ENCODE measurements around the gene SYNJ2.

SYNJ2 gene

GRCh38 chr6:158040804-158041347, 59.2 kb downstream of the SYNJ2 start:
- no peak for DNase-seq
- H3K4me1 Mint-ChIP-seq (ENCODE audit: low read depth in 2 of 2): peaks cover 5 to 7% of the 10 kb centered on the region in 2 donors
- H3K9me3 Mint-ChIP-seq: peaks cover 0 to 5% of the 10 kb centered on the region in 2 donors
- H3K4me3 Mint-ChIP-seq: no peak overlapping the region
- peaks cover 20% of the 10 kb centered on the region for H3K36me3 Mint-ChIP-seq (ENCODE audit: insufficient read depth)
- H3K27ac Mint-ChIP-seq: no peak overlapping the region
- no peaks in the 10 kb centered on the region for H3K27me3 Mint-ChIP-seq
- ATAC-seq (replicated peaks): no peak

GRCh38 chr6:158041370-158041769, 59.7 kb downstream of the SYNJ2 start:
- Mint-ChIP-seq H3K4me1 (ENCODE audit: low read depth in 2 of 2) (peaks cover 5 to 8% of the 10 kb centered on the region in 2 donors), H3K9me3 (peaks cover 0 to under 1% of the 10 kb centered on the region in 2 donors), H3K36me3 (ENCODE audit: insufficient read depth) (peaks cover 23% of the 10 kb centered on the region), H3K27me3 (no peaks in the 10 kb centered on the region), H3K4me3 (no peak overlapping the region), H3K27ac (no peak overlapping the region)
- no peak for DNase-seq
- no peak for ATAC-seq (replicated peaks)

GRCh38 chr6:158041788-158042187, 60.1 kb downstream of the SYNJ2 start:
- Mint-ChIP-seq H3K9me3 (no peaks in the 10 kb centered on the region), H3K36me3 (ENCODE audit: insufficient read depth) (peaks cover 23% of the 10 kb centered on the region), H3K4me3 (no peak overlapping the region), H3K4me1 (ENCODE audit: low read depth in 2 of 2) (peaks cover 10 to 11% of the 10 kb centered on the region in 2 donors), H3K27me3 (no peaks in the 10 kb centered on the region), H3K27ac (no peak overlapping the region)
- DNase-seq: no peak
- ATAC-seq (replicated peaks): no peak

- H3K36me3 Mint-ChIP-seq (ENCODE audit: insufficient read depth): peaks cover 21% of the 10 kb centered on the region
- peak overlapping the region in 1 of 2 donors; percentile 26 for H3K27ac Mint-ChIP-seq
- H3K27me3 Mint-ChIP-seq: no peaks in the 10 kb centered on the region
- peaks cover 15 to 16% of the 10 kb centered on the region in 2 donors for H3K4me1 Mint-ChIP-seq (ENCODE audit: low read depth in 2 of 2)
- no peak overlapping the region for H3K4me3 Mint-ChIP-seq
- ATAC-seq (replicated peaks) (no peak), DNase-seq (no peak)
- H3K9me3 Mint-ChIP-seq: no peaks in the 10 kb centered on the region
Measured at GRCh38 chr6:158042245-158042798, 60.7 kb downstream of the SYNJ2 start.

GRCh38 chr6:158043008-158043407, 61.3 kb downstream of the SYNJ2 start:
- Mint-ChIP-seq H3K9me3 (no peaks in the 10 kb centered on the region), H3K4me3 (no peak overlapping the region), H3K27me3 (no peaks in the 10 kb centered on the region), H3K27ac (no peak overlapping the region), H3K36me3 (ENCODE audit: insufficient read depth) (peaks cover 17% of the 10 kb centered on the region), H3K4me1 (ENCODE audit: low read depth in 2 of 2) (peaks cover 16% of the 10 kb centered on the region in 2 donors)
- DNase-seq (no peak), ATAC-seq (replicated peaks) (no peak)

- Mint-ChIP-seq H3K27me3 (no peaks in the 10 kb centered on the region), H3K27ac (peak overlapping the region in 1 of 2 donors; percentile 33), H3K36me3 (ENCODE audit: insufficient read depth) (peaks cover 13% of the 10 kb centered on the region), H3K9me3 (no peaks in the 10 kb centered on the region), H3K4me1 (ENCODE audit: low read depth in 2 of 2) (peaks cover 16% of the 10 kb centered on the region in 2 donors), H3K4me3 (no peak overlapping the region)
- no peak for ATAC-seq (replicated peaks)
- DNase-seq: no peak
Measured at GRCh38 chr6:158043586-158044524, 62.2 kb downstream of the SYNJ2 start.

GRCh38 chr6:158044525-158044888, 62.8 kb downstream of the SYNJ2 start:
- DNase-seq (no peak), ATAC-seq (replicated peaks) (no peak)
- no peaks in the 10 kb centered on the region for H3K9me3 Mint-ChIP-seq
- no peak overlapping the region for H3K4me3 Mint-ChIP-seq
- no peaks in the 10 kb centered on the region for H3K27me3 Mint-ChIP-seq
- H3K27ac Mint-ChIP-seq: peak overlapping the region; percentile 24 to 33
- peaks cover 9% of the 10 kb centered on the region for H3K36me3 Mint-ChIP-seq (ENCODE audit: insufficient read depth)
- H3K4me1 Mint-ChIP-seq (ENCODE audit: low read depth in 2 of 2): peaks cover 16% of the 10 kb centered on the region in 2 donors

GRCh38 chr6:158046201-158047126, 64.8 kb downstream of the SYNJ2 start:
- DNase-seq (no peak), ATAC-seq (replicated peaks) (no peak)
- no peaks in the 10 kb centered on the region for H3K9me3 Mint-ChIP-seq
- H3K4me3 Mint-ChIP-seq: peak overlapping the region; percentile 32 to 60
- no peaks in the 10 kb centered on the region for H3K27me3 Mint-ChIP-seq
- peak overlapping the region; percentile 23 to 89 for H3K27ac Mint-ChIP-seq
- H3K36me3 Mint-ChIP-seq (ENCODE audit: insufficient read depth): peaks cover 6% of the 10 kb centered on the region
- peaks cover 9 to 12% of the 10 kb centered on the region in 2 donors for H3K4me1 Mint-ChIP-seq (ENCODE audit: low read depth in 2 of 2)

- no peaks in the 10 kb centered on the region for H3K27me3 Mint-ChIP-seq
- peak overlapping the region; percentile 32 to 60 for H3K4me3 Mint-ChIP-seq
- H3K36me3 Mint-ChIP-seq (ENCODE audit: insufficient read depth): peaks cover 6% of the 10 kb centered on the region
- peak overlapping the region; percentile 23 to 89 for H3K27ac Mint-ChIP-seq
- ATAC-seq (replicated peaks): peak; percentile 24
- peaks cover 9 to 12% of the 10 kb centered on the region in 2 donors for H3K4me1 Mint-ChIP-seq (ENCODE audit: low read depth in 2 of 2)
- DNase-seq: peak in 1 of 3 experiments; percentile 17
- H3K9me3 Mint-ChIP-seq: no peaks in the 10 kb centered on the region
Measured at GRCh38 chr6:158047127-158047518, 65.5 kb downstream of the SYNJ2 start.

GRCh38 chr6:158047563-158048323, 66.1 kb downstream of the SYNJ2 start:
- H3K4me3 Mint-ChIP-seq: peak overlapping the region in 1 of 2 donors; percentile 32
- H3K36me3 Mint-ChIP-seq (ENCODE audit: insufficient read depth): peaks cover 6% of the 10 kb centered on the region
- ATAC-seq (replicated peaks) (no peak), DNase-seq (no peak)
- H3K27ac Mint-ChIP-seq: peak overlapping the region in 1 of 2 donors; percentile 89
- H3K4me1 Mint-ChIP-seq (ENCODE audit: low read depth in 2 of 2): peaks cover 9 to 12% of the 10 kb centered on the region in 2 donors
- H3K9me3 Mint-ChIP-seq: no peaks in the 10 kb centered on the region
- H3K27me3 Mint-ChIP-seq: no peaks in the 10 kb centered on the region

- Mint-ChIP-seq H3K27me3 (no peaks in the 10 kb centered on the region), H3K27ac (no peak overlapping the region), H3K9me3 (no peaks in the 10 kb centered on the region), H3K36me3 (ENCODE audit: insufficient read depth) (peaks cover 2% of the 10 kb centered on the region), H3K4me3 (no peak overlapping the region), H3K4me1 (ENCODE audit: low read depth in 2 of 2) (peaks cover 9 to 12% of the 10 kb centered on the region in 2 donors)
- ATAC-seq (replicated peaks) (no peak), DNase-seq (no peak)
Measured at GRCh38 chr6:158048589-158048988, 66.9 kb downstream of the SYNJ2 start.

Measured in effector memory CD8-positive, alpha-beta T cell (primary cell).